PC-9 (cell line): ENCODE measurements around the gene HBQ1.

Source experiments
- CTCF ChIP-seq: fragments of 200-600 bp; sonication (generic); conservative IDR thresholded peaks from 2 replicates; pipeline ENCODE4 v1.6.1; 2017; ENCODE audit warnings: mixed run types, antibody characterized with exemption, mild to moderate bottlenecking, moderate library complexity
- EZH2 ChIP-seq: fragments of 200-600 bp; sonication (generic); IDR thresholded peaks from 2 replicates; pipeline ENCODE4 v1.8.0; 2017; ENCODE audit warnings: antibody characterized with exemption, low read depth

DNA sequence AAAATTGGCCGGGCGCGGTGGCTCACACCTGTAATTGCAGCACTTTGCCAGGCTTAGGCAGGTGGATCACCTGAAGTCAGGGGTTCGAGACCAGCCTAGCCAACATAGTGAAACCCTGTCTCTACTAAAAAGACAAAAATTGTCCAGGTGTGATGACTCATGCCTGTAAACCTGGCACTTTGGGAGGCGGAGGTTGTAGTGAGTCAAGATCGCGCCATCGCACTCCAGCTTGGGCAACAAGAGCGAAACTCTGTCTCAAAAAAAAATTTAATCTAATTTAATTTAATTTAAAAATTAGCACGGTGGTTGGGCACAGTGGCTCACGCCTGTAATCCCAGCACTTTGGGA lies 1.6 kb upstream of the HBQ1 start:
- TF ChIP-seq CTCF (no peak), EZH2 (no peak)
